ENCODE measurements around the gene THSD7B.

DNA sequence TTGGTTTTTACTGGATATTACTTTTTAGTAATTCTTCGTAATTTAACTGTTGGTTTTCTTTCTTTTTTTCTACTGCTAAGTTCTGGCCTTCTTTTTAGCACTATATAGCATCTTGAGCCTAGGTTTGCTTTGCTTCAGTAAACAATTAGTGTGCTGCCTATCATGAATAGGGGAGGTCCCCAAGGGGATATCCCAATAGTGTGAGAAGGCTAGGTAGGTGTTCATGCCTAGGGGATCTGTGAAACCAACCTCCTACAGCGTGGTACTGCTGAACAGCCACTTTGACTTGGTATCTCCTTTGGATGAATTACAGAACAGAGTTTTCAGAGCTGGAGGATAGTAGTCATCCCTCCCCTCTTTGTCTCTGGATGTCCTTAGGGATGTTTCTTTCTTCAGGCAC is 888.7 kb downstream of the THSD7B start:
- TF ChIP-seq EZH2 (IDR thresholded peaks at IDR 0.05) = no peak
- TF ChIP-seq POLR2AphosphoS5 (IDR thresholded peaks at IDR 0.05; ENCODE audit: borderline replicate concordance, low read depth, low read length) = no peak
- no peak for TF ChIP-seq FOXP2 (optimal IDR thresholded peaks at IDR 0.05; ENCODE audit: control extremely low read depth, extremely low read length, insufficient read depth)
